HG02938 (cell line): ENCODE results near the gene RHOG.
A peak's percentile ranks its signal among the peaks of the same experiment; 100 is the strongest.
"Not testable (repeated sequence)": the region's sequence is repeated elsewhere in the genome, so short reads cannot be mapped to it uniquely, and the experiment has no call there.

ENCODE experiments used
- ATAC-seq: cut with Tn5 transposase; IDR thresholded peaks from one replicate; pipeline ENCODE4 v1.9.1; 2021; ENCODE audit warnings: mild to moderate bottlenecking, moderate library complexity; ENCODE audit not compliant: unreplicated experiment

The RHOG gene

DNA sequence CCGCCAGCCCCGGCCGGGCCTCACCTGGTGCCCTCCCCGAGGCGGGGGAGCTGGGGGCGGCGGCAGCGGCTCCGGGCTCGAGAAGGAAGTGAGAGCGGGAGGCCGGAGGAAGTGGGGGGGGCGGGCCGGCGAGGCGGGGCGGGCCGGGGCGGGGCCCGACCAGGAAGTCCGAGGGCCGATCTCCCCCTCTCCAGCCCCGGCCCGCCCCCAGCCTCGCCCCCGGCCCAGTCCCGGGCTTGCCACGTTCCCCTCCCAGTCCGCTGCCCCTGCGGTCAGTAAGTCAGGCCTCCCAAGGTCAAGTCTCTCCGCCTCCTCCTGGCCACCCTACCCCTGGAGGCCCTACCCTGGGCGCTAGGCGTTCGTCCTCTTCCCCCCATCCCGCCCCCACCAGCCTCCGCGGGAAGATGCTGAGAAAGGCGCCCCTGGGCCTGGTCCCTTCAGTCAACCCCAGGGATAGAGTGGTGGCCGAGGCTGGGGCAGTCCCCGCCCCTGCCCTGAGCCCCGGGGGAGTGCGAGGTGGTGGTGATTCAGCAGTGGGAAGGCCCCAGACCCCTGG, at the start of gene RHOG:
TSS of gene RHOG (minus strand) at position 90 of the 556 bp plus-strand sequence. CDS start 12,821 bp downstream, outside the sequence.
- ATAC-seq: peak; percentile 42

DNA sequence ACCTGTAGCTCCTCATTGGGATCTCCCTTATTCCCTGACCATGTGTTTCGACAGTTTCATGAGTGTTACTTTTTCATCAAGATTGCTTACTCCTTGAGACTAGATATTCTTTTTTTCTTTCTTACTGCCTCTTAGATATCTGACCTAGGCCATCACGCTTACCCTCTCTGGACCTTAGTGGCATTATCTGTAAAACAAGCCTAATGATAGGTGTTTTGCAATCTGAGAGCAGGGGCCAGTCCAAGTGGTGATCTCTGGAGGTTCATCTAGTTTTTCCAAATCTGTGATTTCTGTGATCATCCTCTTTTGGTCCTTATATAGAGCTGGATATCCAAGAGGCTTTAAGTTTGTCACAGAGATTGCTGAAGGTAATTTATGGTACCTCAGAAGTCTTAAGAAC, 49.3 kb upstream of the RHOG start:
- no peak for ATAC-seq

DNA sequence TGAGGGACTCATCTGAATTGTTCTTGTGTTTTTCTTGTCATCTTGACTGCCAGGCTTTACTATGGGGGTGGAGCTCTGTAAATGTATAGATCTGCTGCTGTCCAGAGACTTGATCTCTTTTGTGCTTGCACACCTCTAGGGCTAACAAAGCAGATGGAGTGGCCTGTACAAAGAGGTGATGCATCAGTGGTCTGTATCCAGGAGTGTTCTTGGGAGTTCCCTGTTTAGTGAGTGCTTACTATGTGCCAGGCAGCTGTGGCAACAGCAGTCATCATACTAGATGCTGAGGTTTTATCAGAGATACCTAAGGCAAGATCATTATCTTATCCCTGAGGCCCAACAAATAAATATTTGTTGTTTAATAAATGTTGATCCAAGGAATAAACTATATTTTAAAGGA, 48.1 kb upstream of the RHOG start:
- ATAC-seq: no peak

DNA sequence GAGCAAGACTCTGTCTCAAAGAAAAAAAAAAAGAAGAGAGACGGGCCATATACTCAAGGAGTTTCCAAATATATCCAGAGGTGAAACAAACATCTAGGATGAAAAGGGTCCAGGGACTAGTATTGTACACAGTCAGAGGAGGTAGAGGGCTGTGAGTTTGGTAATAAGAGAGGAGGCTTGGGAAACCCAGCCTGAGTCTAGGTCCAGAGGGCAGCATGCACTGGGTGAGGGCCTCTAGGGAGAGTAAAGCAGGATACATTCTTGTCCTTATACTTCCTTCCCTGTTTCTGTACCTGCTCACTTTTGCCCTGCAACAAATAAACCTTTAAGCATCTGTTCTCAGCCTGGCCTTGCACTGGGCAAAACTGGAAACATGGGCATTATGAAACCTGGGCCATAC, 46.2 kb upstream of the RHOG start:
- ATAC-seq: no peak

DNA sequence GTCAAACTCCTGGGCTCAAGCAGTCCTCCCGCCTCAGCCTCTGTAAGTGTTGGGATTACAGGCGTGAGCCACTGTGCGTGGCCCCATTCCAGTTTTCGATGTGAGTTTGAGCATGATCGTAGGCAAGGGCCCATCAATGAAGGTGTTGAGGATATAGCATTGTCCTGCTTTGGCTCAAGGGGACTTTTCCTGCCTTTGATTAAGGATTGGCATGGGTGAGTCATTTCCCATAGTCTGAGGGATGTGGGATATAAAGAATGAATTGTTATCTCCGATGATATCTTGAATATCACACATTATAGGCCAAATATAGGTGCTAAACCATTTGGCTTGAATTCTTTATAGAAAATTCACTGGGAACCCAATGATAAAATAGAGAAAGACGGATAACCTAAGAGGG, 45.1 kb upstream of the RHOG start:
- ATAC-seq: no peak

DNA sequence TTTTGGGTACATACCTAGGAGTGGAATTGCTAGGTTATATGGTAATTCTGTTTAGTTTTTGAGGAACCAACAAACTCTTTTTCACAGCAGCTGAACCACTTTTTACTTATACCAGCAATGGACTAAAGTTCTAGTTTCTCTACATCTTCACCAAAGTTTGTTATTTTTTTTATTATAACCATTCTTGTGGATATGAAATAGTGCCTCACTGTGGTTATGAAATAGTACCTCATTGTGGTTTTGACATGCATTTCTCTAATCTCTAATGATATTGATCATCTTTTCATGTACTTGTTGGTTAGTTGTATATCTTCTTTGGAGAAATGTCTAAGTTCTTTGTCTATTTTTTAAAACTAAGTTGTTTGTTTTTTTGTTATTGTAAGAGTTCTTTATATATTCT, 41.9 kb upstream of the RHOG start:
- no peak for ATAC-seq

DNA sequence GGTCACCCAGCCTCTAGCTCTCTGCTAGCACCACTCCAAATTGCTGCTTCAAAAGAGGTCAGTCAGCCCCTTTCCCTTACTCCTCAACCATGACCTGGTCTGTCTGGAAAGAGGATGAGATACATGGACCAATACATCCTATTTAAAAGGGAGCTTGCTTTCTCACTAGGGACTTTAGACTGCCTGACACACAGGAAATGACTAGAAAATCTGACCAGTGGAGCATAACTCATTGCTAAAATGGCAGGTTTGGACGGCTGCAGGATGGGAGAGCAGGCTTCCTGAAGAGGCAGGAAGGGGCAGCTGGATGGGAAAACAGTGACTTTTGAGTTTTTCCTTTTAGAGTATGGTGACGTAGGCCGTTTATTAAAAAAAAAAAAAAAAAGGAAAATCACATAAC, 40.0 kb upstream of the RHOG start:
- no peak for ATAC-seq

DNA sequence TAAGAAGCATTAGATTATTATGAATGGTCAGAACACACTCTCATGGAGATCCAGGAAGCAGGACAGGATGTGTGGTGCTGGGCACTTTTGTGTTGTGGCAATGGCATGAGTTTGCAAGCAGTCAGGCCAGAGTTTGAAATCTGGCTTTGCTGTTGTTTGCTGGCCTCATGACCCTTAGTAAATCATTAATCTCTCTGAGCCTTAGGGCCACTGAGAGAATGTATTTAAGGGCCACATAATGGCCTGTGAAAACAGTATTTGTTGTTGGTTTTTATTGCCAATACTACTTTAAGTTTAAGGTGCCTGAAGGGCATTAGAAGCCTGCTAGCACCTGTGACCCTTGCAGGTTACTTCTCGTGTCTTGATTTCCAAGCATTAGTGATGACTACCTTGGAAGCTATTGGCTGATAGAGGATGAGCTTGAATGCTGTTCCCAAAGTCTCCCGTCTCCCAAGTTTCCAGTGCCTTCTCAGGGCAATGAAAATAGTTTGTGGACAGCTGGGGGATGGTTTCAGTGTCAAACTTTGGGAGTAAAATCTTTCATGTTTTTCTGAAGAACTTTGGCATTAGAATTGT, 39.3 kb upstream of the RHOG start:
- ATAC-seq: no peak

DNA sequence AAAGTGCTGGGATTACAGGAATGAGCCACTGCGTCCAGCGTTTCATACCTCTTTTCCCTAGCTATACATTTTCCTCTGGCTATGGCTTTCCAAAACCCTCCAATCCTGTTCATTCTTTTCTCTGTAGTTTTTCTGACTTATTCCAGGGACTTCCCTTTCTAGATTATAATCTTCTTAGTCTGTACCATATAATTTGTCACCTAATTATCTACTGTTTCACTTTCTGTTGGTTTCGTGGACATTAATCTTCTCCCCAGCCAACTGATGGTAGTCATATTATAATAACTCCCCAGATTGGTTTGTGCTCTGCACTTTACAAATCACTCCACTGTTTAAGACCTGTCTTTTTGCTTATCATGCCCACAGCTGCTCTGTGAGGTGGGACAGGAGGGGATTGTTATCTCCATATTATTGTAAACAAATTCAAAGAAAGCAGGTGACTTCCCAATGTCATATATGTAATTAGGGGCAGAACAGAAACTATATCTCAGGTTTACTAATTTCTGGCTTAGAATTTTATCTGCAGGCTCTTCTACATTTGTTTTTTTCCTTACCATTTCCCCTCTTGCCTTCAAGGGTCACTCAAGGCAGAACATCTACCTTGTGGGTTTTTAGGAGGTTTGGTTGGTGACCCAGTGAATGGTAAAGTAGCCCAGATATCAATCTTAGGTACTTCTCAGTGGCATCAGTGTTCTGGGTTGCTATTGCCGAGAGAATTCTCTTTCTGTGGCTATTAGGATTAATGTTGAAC, 38.6 kb upstream of the RHOG start:
- no peak for ATAC-seq

DNA sequence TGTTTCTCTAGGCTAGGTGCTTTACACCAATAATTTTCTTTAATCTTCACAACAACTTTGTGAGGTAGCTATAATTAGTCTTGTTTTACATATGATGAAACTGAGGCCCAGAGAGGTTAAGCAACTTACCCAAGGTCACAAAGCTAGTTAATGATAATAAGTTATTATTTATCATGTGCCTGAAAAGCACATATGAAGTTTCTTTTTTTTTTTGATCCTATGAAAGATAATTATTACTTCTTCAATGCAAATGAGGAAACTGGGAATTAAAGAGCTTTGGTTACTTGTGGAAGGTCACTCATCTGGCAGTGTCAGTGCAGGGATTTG, 37.5 kb upstream of the RHOG start:
- ATAC-seq: no peak

DNA sequence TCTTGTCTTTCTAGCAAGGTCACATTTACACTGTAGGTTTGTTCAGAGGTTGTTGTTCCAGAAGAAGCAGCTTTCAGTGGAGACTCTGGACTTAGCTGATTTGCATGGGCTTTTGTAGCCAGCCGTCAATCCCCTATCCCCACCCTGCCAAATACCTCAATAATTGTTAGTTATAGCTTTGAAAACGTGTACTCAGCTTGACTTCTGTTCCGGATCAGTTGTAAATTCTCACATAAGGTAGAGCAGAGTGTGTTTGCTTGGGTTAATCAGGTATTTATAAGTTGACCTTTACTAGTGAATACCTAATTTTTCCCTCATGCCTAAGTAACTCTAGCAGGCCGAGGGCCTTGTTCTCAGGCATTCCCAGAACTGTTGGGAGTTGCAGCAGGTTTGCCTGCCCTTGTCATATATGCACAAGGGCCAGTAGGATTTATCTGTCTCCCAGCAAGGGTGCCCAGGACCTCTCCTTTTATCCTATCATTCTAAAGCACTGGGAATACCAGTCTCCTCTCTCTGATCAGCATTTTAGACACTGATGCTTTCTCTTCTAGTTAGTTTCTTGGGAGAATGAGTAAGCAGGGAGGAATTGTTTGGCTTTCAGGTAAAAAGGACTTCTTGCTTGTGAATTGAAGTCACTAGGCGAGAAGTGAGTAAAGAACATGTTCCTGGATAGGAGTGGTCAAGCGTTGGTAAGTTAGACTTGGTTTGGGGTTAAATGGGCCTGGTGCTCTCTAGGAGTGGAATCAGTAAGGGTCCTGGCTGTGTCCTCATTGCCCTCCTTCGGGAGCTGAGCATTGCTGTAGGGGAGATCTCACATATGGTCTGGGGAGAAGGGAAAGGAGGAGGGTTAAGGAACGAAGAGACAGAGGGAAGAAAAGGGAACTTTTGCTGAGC, 36.9 kb upstream of the RHOG start:
- no peak for ATAC-seq

DNA sequence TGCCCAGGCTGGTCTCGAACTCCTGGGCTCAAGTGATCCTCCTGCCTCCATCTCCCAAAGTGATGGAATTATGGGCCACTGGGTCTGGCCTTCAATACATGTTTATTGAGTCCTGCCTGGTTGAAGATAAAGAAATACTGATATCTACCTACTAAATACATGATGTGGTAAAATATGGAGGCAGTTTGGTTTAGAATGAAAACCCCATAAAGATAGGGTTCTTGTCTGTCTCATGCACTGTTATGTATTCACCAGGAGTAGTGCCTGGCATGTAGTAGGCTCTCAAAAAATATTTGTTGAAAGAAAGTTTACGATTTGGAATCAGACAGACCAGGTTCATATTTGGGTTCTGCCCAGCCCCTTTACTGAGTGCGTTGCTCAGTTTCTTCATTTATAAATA, 35.9 kb upstream of the RHOG start:
- no peak for ATAC-seq

DNA sequence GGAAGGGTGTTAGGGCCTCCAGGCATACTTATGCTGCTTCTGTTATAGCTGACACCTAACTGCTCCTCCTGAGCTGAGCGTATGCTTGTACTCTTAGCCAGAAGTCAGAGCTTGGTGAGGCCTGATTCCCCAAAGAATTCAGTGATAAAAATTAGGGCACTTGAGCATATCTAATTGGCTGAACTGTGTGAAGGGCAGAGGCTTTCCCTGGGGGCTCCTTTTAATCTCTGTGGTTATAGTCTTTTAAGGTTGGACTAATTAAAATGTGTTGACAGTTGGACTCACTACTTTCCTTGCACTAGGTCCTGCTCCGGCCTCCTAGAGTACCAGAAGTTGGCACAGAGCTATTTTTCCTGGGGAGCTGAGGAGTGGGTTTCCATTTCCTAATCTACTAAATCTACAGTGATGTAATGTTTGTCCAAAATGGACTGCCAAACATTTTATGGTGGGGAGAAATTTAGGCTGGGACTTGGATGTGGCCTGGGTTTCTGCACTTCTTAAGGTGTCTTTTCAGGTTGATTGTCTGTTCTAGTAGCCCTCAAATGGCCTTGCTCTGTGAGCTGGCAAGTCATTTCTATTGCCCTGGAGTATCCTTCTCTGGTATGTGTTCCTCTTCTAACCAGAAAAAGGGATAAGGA, 33.1 kb upstream of the RHOG start:
- no peak for ATAC-seq

DNA sequence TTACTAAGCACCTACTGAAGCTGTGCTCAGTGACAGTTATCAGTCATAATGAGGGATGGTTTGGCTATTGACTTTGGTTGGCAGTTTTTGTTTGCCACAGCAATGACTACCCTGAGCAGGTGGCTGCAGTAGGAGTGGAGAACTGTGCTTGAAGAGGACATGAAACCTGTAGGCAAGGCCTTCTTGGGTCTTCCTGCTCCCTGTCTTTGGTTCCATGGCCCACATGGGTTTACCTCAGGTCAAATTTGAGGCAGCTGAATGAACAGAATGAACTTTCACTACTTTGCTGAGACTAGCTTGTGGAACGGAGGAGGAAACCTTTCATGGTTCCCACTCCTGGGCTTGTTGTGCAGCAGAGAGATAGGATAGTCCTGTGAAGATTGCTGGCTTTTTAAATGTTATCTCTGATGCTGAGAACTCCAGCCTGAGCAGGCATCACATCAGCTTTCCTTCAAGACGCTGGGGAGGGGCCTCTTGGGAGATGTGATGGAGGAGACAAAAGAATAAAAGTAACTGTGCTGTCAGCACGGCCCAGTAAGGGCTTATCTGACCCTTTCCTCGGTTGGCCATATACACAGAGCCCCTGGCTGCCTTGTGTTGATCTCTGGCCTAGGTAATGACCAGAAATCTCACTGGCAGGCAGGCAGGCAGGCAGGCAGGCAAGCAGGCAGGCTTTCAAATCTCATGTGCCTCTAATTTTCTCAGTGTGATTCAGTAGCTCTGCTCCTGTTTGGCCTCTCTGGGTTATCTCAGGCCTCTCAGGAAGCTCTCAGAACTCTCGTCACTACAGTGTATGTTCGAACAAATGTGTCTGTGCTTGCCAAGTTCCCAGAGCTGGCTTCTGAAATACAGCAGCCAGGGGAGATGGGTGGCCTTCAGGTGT, 26.7 kb upstream of the RHOG start:
- ATAC-seq: peak; percentile 44

DNA sequence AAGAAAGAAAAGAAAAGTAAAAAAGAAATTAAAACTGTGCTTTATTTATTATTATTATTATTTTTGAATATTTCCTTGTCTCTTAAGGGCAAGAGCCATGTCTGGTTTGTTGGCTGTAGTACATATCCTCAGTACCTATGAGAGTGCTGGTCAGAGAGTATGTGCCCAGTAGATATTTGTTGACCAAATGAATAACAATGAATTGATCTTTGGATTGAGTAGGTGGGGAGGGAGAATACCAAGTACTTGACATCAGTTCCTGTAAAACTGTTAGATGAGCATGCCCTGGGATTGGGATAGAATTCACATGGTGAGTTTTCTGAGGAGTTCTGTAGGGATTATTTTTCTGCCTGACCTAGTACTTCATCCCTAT, 26.1 kb upstream of the RHOG start:
- ATAC-seq: no peak

DNA sequence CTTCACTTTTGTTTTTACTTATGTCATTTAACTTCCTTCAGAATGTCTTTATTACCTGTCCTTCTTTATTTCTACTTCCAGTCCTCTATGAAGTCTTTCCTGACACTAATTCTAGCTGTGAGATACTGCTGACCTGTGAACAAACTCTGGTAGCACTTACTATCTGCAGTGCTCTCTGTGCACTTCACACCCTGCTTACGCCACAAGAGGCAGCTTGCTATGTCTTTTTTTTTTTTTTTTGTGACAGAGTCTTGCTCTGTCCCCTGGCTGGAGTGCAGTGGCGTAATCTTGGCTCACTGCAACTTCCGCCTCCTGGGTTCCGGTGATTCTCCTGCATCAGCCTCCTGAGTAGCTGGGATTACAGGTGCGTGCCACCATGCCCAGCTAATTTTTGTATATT, 25.4 kb upstream of the RHOG start:
- ATAC-seq: peak; percentile 42

DNA sequence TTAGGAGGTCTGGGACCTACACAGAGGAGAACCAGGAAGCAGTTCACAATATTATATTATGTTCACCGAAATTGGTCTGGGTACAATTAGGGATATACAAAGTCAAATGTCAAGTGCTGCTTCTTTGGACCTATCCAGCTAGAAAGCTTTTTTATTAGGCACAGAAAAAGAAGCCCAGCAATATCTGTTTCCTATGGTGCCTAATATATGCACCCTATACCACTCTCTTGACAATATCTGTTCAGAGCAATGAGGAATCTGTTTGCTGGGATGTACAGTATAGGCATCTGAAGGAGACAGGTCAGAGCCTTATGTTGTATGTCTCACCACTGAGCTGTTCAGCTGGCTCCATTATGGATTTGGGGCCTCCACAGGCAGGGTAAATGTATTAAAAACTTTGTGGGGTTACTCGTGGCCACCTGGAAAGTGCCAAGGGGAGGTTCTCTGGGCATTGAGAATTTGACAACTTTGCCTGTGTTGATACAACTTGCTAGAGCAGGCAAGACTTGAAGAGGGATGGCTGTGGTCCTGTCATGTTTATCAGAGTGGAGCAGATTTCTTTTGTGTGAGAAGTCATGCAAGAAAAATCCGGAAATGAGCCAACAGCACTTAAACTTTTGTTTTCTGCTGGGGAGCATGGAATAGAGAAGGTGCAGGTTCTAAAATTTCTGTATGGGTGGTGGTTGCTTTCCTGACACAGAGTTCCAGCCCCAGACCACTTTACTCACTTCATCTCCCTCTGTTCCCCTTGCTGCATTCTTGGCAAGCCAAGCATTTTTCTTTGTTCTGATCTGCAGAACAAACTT, 24.8 kb upstream of the RHOG start:
- ATAC-seq: no peak

DNA sequence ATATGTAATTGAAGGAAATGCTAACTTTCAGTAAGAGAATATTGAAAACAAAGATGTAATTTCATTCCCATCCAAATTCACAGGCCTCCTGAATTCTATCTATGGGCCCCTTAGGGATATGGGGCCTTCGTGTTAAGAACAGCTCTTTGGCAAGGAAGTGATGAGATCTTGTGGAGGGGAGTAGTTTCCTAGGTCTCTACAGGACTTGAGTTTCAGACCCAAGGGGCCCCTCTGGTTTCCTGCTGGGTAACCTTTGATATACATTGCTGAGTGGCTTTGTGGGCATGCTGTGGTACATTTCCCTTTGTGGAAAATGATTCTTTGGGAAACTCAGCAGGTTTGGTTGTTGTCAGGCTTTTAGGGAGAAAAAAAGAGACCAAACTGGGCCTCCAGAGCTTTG, 20.9 kb upstream of the RHOG start:
- no peak for ATAC-seq

DNA sequence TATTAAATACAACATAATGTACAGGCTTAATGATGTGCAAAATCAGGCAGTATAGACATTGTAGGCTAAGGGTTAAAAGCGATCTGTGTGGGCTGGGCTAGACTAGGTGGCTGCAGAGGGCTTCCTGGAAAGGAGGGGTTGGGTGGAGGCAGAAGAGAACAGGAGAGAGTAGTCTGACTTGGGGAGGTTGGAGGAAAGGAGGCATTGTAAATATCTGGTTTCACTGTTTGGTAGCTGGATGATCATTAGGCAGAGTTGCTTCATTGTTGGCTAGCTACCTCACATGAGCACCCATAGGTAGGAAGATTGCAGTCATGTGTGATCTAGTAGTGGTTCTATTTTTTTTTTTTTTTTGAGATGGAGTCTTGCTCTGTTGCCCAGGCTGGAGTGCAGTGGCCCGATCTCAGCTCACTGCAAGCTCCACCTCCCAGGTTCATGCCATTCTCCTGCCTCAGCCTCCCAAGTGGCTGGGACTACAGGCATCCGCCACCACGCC, 20.2 kb upstream of the RHOG start:
- ATAC-seq: not testable (repeated sequence)
